HCT116 (cell line): ENCODE data around the gene COMTD1. TPM values are rescaled to one million over a fixed set of nuclear protein-coding genes. Genes with fewer than 3 reads are reported as not detected.

Experiments
- ATAC-seq: fragments of 200-7000 bp; cut with Tn5 transposase; 2 replicates; pipeline ENCODE4 v1.9.1; 2020; ENCODE audit warnings: mild to moderate bottlenecking, moderate library complexity
- BruUV-seq: library from RNA; stranded (reverse); fragments of 400-500 nt; replicated peaks from 2 replicates; lab custom pipeline; 2021; lab: Mats Ljungman, UMichigan
- CTCF ChIA-PET: fragments of 300-600 bp; sonication (Branson Sonifier 250); formaldehyde crosslinking; loops from one replicate; lab custom pipeline; 2021; ENCODE audit warnings: antibody characterized with exemption; lab: Charles Lee
- POLR2A ChIA-PET: fragments of 300-600, 350-600 bp; sonication (Branson Sonifier 250); formaldehyde crosslinking; loops from one replicate; lab custom pipeline; 2021; ENCODE audit warnings: antibody characterized with exemption; lab: Charles Lee
- RAD21 ChIA-PET, 2 experiments: fragments of 300-600 bp; sonication (Branson Sonifier 250); formaldehyde crosslinking; loops; one replicate each; lab custom pipeline; 2023; ENCODE audit warnings: low total read pairs in 2 of 2; ENCODE audit not compliant: uncharacterized antibody in 2 of 2, unreplicated experiment in 2 of 2, low non-redundant PET in 1 of 2; lab: Charles Lee
- DNase-seq: peaks from one replicate; pipeline ENCODE4 v3.0.0-alpha.2; 2010; ENCODE audit warnings: low read depth, low spot score
- H2AFZ ChIP-seq: fragments of 200-600 bp; shearing (Covaris generic), sonication (generic); 2 replicates; pipeline ENCODE4 v1.6.1; 2017; ENCODE audit warnings: low read depth, mixed run types, mixed read lengths, antibody characterized with exemption, low read length; ENCODE audit not compliant: poor library complexity, severe bottlenecking
- H3K27ac ChIP-seq: 2 replicates; pipeline ENCODE4 v1.5.1; 2012; ENCODE audit warnings: low read depth, low read length
- H3K27me3 ChIP-seq: fragments of 200-600 bp; sonication (generic); 2 replicates; pipeline ENCODE4 v1.6.1; 2016; ENCODE audit warnings: mixed run types, low read length, mixed read lengths; ENCODE audit not compliant: insufficient read depth
- H3K36me3 ChIP-seq, 2 experiments: fragments of 200-500 bp in 1 of 2; fragments of 200-600 bp in 1 of 2; sonication (Bioruptor generic) in 1 of 2; sonication (generic) in 1 of 2; 2 replicates each; pipeline versions ENCODE4 v1.5.1 to v1.6.1; 2014 to 2016; ENCODE audit warnings: low read length in 2 of 2, inconsistent platforms in 1 of 2, mixed read lengths in 1 of 2, mixed run types in 1 of 2; ENCODE audit not compliant: insufficient read depth in 2 of 2, control insufficient read depth in 1 of 2
- H3K4me1 ChIP-seq, 2 experiments: fragments of 200-600 bp in 1 of 2; sonication (generic) in 1 of 2; 2 replicates each; pipeline versions ENCODE4 v1.5.1 to v1.6.1; 2012 to 2017; ENCODE audit warnings: low read length in 2 of 2, inconsistent platforms in 1 of 2, mild to moderate bottlenecking in 1 of 2, mixed read lengths in 1 of 2, mixed run types in 1 of 2, moderate library complexity in 1 of 2; ENCODE audit not compliant: insufficient read depth in 2 of 2, control insufficient read depth in 1 of 2
- H3K4me2 ChIP-seq: fragments of 200-600 bp; sonication (generic); 2 replicates; pipeline ENCODE4 v1.6.1; 2017; ENCODE audit warnings: mixed run types, low read length, mixed read lengths
- H3K4me3 ChIP-seq, 2 experiments: fragments of 200-600 bp in 1 of 2; sonication (generic) in 1 of 2; replicated peaks in 1 of 2; 2 replicates each; pipeline ENCODE4 v1.5.1; 2011 to 2016; ENCODE audit warnings: low read length in 2 of 2, control low read depth in 1 of 2, low read depth in 1 of 2, mild to moderate bottlenecking in 1 of 2, mixed read lengths in 1 of 2, mixed run types in 1 of 2
- H3K79me2 ChIP-seq: fragments of 200-600 bp; sonication (generic); 2 replicates; pipeline ENCODE4 v1.6.1; 2017; ENCODE audit warnings: mild to moderate bottlenecking, mixed run types, low read length, moderate library complexity, mixed read lengths; ENCODE audit not compliant: insufficient read depth
- H3K9ac ChIP-seq: fragments of 200-600 bp; sonication (generic); 2 replicates; pipeline ENCODE4 v1.6.1; 2016; ENCODE audit warnings: low read length, mixed read lengths
- H3K9me2 ChIP-seq: fragments of 200-600 bp; sonication (generic), shearing (Covaris generic); 2 replicates; pipeline ENCODE4 v1.6.1; 2017; ENCODE audit warnings: mixed run types, mild to moderate bottlenecking, moderate library complexity; ENCODE audit not compliant: insufficient read depth
- H3K9me3 ChIP-seq, 2 experiments: fragments of 200-500 bp in 1 of 2; fragments of 200-600 bp in 1 of 2; sonication (Bioruptor generic) in 1 of 2; sonication (generic) in 1 of 2; 2 replicates each; pipeline ENCODE4 v1.6.1; 2014 to 2017; ENCODE audit warnings: low read length in 2 of 2, mixed read lengths in 2 of 2, inconsistent platforms in 1 of 2, low read depth in 1 of 2, mild to moderate bottlenecking in 1 of 2, mixed run types in 1 of 2, moderate library complexity in 1 of 2; ENCODE audit not compliant: control insufficient read depth in 1 of 2, insufficient read depth in 1 of 2
- H4K20me1 ChIP-seq: fragments of 200-600 bp; sonication (generic), shearing (Covaris generic); 2 replicates; pipeline ENCODE4 v1.6.1; 2017; ENCODE audit warnings: mixed run types, mild to moderate bottlenecking, moderate library complexity; ENCODE audit not compliant: insufficient read depth
- ATF3 ChIP-seq: IDR thresholded peaks from 2 replicates; pipeline ENCODE4 v1.6.1; 2012
- CBX3 ChIP-seq: IDR thresholded peaks from 2 replicates; pipeline ENCODE4 v1.6.1; 2012; ENCODE audit warnings: low read depth
- CEBPB ChIP-seq: IDR thresholded peaks from 2 replicates; pipeline ENCODE4 v1.6.1; 2012; ENCODE audit warnings: low read depth
- CTCF ChIP-seq, 3 experiments: fragments of 200-600 bp in 1 of 3; sonication (generic) in 1 of 3; IDR thresholded peaks in 2 of 3; conservative IDR thresholded peaks in 1 of 3; 2 replicates each; pipeline ENCODE4 v1.5.1; 2012 to 2017; ENCODE audit warnings: low read depth in 2 of 3, low read length in 2 of 3, antibody characterized with exemption in 1 of 3, borderline replicate concordance in 1 of 3, control low read depth in 1 of 3, mild to moderate bottlenecking in 1 of 3, mixed read lengths in 1 of 3, mixed run types in 1 of 3, moderate library complexity in 1 of 3; ENCODE audit not compliant: insufficient read depth in 1 of 3
- EGR1 ChIP-seq: IDR thresholded peaks from 2 replicates; pipeline ENCODE4 v1.6.1; 2012; ENCODE audit warnings: low read depth
- ELF1 ChIP-seq: IDR thresholded peaks from 2 replicates; pipeline ENCODE4 v1.6.1; 2012; ENCODE audit warnings: low read depth, borderline replicate concordance
- EZH2 ChIP-seq: fragments of 200-600 bp; sonication (generic); IDR thresholded peaks from 2 replicates; pipeline ENCODE4 v1.6.1; 2017; ENCODE audit warnings: antibody characterized with exemption, mixed run types
- EZH2phosphoT487 ChIP-seq: fragments of 200-600 bp; IDR thresholded peaks from 2 replicates; pipeline ENCODE4 v1.6.1; 2018; ENCODE audit warnings: antibody characterized with exemption, borderline replicate concordance
- FOSL1 ChIP-seq: IDR thresholded peaks from 2 replicates; pipeline ENCODE4 v1.6.1; 2012; ENCODE audit warnings: low read depth
- POLR2A ChIP-seq: IDR thresholded peaks from 2 replicates; pipeline ENCODE4 v1.7.0; 2011; ENCODE audit warnings: borderline replicate concordance; ENCODE audit not compliant: insufficient read depth, insufficient read length; ENCODE audit errors: extremely low read depth
- POLR2AphosphoS5 ChIP-seq: IDR thresholded peaks from 2 replicates; pipeline ENCODE4 v1.6.1; 2011; ENCODE audit warnings: mild to moderate bottlenecking, low read depth, low read length, moderate library complexity
- REST ChIP-seq: IDR thresholded peaks from 2 replicates; pipeline ENCODE4 v1.6.1; 2012; ENCODE audit warnings: low read depth
- SIN3A ChIP-seq: IDR thresholded peaks from 2 replicates; pipeline ENCODE4 v1.6.1; 2012; ENCODE audit warnings: low read depth
- SP1 ChIP-seq: IDR thresholded peaks from 2 replicates; pipeline ENCODE4 v1.6.1; 2012; ENCODE audit warnings: low read depth
- SRF ChIP-seq: IDR thresholded peaks from 2 replicates; pipeline ENCODE4 v1.6.1; 2012; ENCODE audit warnings: low read depth
- TCF7L2 ChIP-seq: IDR thresholded peaks from 2 replicates; pipeline ENCODE4 v1.7.0; 2011; ENCODE audit warnings: borderline replicate concordance, inconsistent platforms; ENCODE audit not compliant: insufficient read depth, insufficient read length; ENCODE audit errors: extremely low read depth
- YY1 ChIP-seq: IDR thresholded peaks from 2 replicates; pipeline ENCODE4 v1.6.1; 2011; ENCODE audit warnings: low read length, low read depth, moderate library complexity, mild to moderate bottlenecking; ENCODE audit not compliant: insufficient replicate concordance; ENCODE audit errors: extremely low read depth
- ZBTB33 ChIP-seq: IDR thresholded peaks from 2 replicates; pipeline ENCODE4 v1.6.1; 2011; ENCODE audit warnings: mild to moderate bottlenecking, low read length, moderate library complexity; ENCODE audit not compliant: insufficient replicate concordance; ENCODE audit errors: extremely low read depth
- intact Hi-C: fragments of 100-400 bp; cut with micrococcal nuclease; formaldehyde crosslinking; loops from 2 replicates; pipeline ENCODE4 v1.10.0; 2022
- total RNA-seq: library from RNA; stranded (reverse); gene quantifications from one replicate; pipeline ENCODE4 v1.2.1, GENCODE V29; 2021; ENCODE audit not compliant: unreplicated experiment
- TF ChIP-seq, protein P1 (sequence below): IDR thresholded peaks from 2 replicates; pipeline ENCODE4 v1.6.1; 2012

Gene COMTD1
- total RNA-seq, 1 experiment from 2014 or later: 35.1 TPM

GRCh38 chr10:75228278-75228677 is 7.5 kb downstream of the COMTD1 start:
- peaks cover 41 to 54% of the 10 kb centered on the region in 2 experiments for H3K36me3 ChIP-seq
- CTCF ChIA-PET: interaction anchor here (1.3 kb wide), 1 partner anchor 40 kb away, joined by 3 read pairs; no protein-coding TSS in a partner anchor
- H3K27ac ChIP-seq: peak overlapping the region; percentile 1; the same call in 1 of the 2 replicates
- H2AFZ ChIP-seq: no peak overlapping the region
- H3K79me2 ChIP-seq: peaks cover 84% of the 10 kb centered on the region
- H3K9me2 ChIP-seq: no peaks in the 10 kb centered on the region
- RAD21 ChIA-PET: no interaction called here
- no peak for TF ChIP-seq CBX3
- TF ChIP-seq SRF: no peak
- TF ChIP-seq REST: no peak
- no peak for TF ChIP-seq EGR1
- no peak for TF ChIP-seq TCF7L2
- no peak for TF ChIP-seq ATF3
- TF ChIP-seq FOSL1: no peak
- TF ChIP-seq CEBPB: no peak
- TF ChIP-seq CTCF (IDR thresholded peaks at IDR 0.05 in 2 of 3, conservative IDR thresholded peaks at IDR 0.05 in 1 of 3; ENCODE audit: borderline replicate concordance in 1 of 3, insufficient read depth in 1 of 3, low read depth in 2 of 3, low read length in 2 of 3): no peak
- TF ChIP-seq, protein P1, sequence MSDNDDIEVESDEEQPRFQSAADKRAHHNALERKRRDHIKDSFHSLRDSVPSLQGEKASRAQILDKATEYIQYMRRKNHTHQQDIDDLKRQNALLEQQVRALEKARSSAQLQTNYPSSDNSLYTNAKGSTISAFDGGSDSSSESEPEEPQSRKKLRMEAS: no peak
- no peak for TF ChIP-seq POLR2A
- no peak for TF ChIP-seq YY1
- no peak for TF ChIP-seq SIN3A
- TF ChIP-seq EZH2phosphoT487: no peak
- TF ChIP-seq POLR2AphosphoS5: no peak
- no peak for TF ChIP-seq EZH2
- no peak for TF ChIP-seq ZBTB33
- TF ChIP-seq ELF1: no peak
- TF ChIP-seq SP1: no peak
- TF ChIP-seq, all 23 proteins: peak for 0
- intact Hi-C loops: no loop called here
- Histone ChIP-seq H3K9me3 (no peaks in the 10 kb centered on the region), H4K20me1 (peaks cover 33% of the 10 kb centered on the region; the same call in 1 of the 2 replicates), H3K4me1 (peaks cover 2 to 25% of the 10 kb centered on the region in 2 experiments; a peak in 3 of 4 replicates), H3K4me2 (no peak overlapping the region), H3K4me3 (no peak overlapping the region), H3K9ac (no peak overlapping the region), H3K27me3 (no peaks in the 10 kb centered on the region)
- DNase-seq: no peak
- BruUV-seq: no TSS peak
- POLR2A ChIA-PET: interaction anchor here (1.6 kb wide), 1 partner anchor 18 kb away, joined by 4 read pairs; the partner anchor contains the start of gene VDAC2
- no peak for ATAC-seq
